ENCODE measurements around the gene IDH3G. TPM values are rescaled to one million over a fixed set of nuclear protein-coding genes. Genes with fewer than 3 reads are reported as not detected.

Gene IDH3G
- total RNA-seq, 1 donor from 2014 or later, result 76.4 TPM

GRCh38 chrX:153816831-153817690 lies 22.9 kb upstream of the IDH3G start:
- intact Hi-C loops (cut with micrococcal nuclease), result loop anchor here (10.0 kb wide), 1 partner anchor 58 kb away; no protein-coding TSS in a partner anchor

GRCh38 chrX:153814591-153815315 lies 20.6 kb upstream of the IDH3G start:
- intact Hi-C loops (cut with micrococcal nuclease), result loop anchor here (10.0 kb wide), 1 partner anchor 60 kb away; no protein-coding TSS in a partner anchor

GRCh38 chrX:153813161-153813560 lies 19.0 kb upstream of the IDH3G start:
- intact Hi-C loops (cut with micrococcal nuclease), result loop anchor here (10.0 kb wide), 1 partner anchor 62 kb away; no protein-coding TSS in a partner anchor

- intact Hi-C loops (cut with micrococcal nuclease), result loop anchor here (10.0 kb wide), 1 partner anchor 63 kb away; no protein-coding TSS in a partner anchor
Measured at GRCh38 chrX:153812220-153812619, 18.0 kb upstream of the IDH3G start.

- intact Hi-C loops (cut with micrococcal nuclease), result no loop called here
Measured at GRCh38 chrX:153807976-153808375, 13.8 kb upstream of the IDH3G start.

GRCh38 chrX:153806999-153807575 lies 12.9 kb upstream of the IDH3G start:
- intact Hi-C loops (cut with micrococcal nuclease), result no loop called here

GRCh38 chrX:153805436-153805835 lies 11.3 kb upstream of the IDH3G start:
- intact Hi-C loops (cut with micrococcal nuclease), result no loop called here

- intact Hi-C loops (cut with micrococcal nuclease), result no loop called here
Measured at GRCh38 chrX:153804621-153805020, 10.4 kb upstream of the IDH3G start.

- intact Hi-C loops (cut with micrococcal nuclease), result no loop called here
Measured at GRCh38 chrX:153804100-153804595, 10.0 kb upstream of the IDH3G start.

- intact Hi-C loops (cut with micrococcal nuclease), result no loop called here
Measured at GRCh38 chrX:153803211-153804099, 9.3 kb upstream of the IDH3G start.

- intact Hi-C loops (cut with micrococcal nuclease), result no loop called here
Measured at GRCh38 chrX:153802513-153803045, 8.4 kb upstream of the IDH3G start.

GRCh38 chrX:153801669-153802068 lies 7.5 kb upstream of the IDH3G start:
- intact Hi-C loops (cut with micrococcal nuclease), result no loop called here

GRCh38 chrX:153800746-153801145 lies 6.6 kb upstream of the IDH3G start:
- intact Hi-C loops (cut with micrococcal nuclease), result no loop called here

GRCh38 chrX:153800177-153800722 lies 6.1 kb upstream of the IDH3G start:
- intact Hi-C loops (cut with micrococcal nuclease), result no loop called here

GRCh38 chrX:153799326-153799725 lies 5.2 kb upstream of the IDH3G start:
- intact Hi-C loops (cut with micrococcal nuclease), result no loop called here

GRCh38 chrX:153797415-153798015 lies 3.3 kb upstream of the IDH3G start:
- intact Hi-C loops (cut with micrococcal nuclease), result no loop called here

GRCh38 chrX:153794897-153795816 lies 982 bp upstream of the IDH3G start:
- intact Hi-C loops (cut with micrococcal nuclease), result loop anchor here (1.0 to 5.0 kb wide), 3 partner anchors 71 to 133 kb away; partner anchors contain the start of genes ABCD1, AVPR2 and BCAP31

GRCh38 chrX:153793291-153793690 lies 884 bp downstream of the IDH3G start:
- intact Hi-C loops (cut with micrococcal nuclease), result loop anchor here (5.0 kb wide), 1 partner anchor 109 kb away; the partner anchor contains the start of gene AVPR2
